ENCODE data around the gene KCNAB1.

Gene KCNAB1

DNA sequence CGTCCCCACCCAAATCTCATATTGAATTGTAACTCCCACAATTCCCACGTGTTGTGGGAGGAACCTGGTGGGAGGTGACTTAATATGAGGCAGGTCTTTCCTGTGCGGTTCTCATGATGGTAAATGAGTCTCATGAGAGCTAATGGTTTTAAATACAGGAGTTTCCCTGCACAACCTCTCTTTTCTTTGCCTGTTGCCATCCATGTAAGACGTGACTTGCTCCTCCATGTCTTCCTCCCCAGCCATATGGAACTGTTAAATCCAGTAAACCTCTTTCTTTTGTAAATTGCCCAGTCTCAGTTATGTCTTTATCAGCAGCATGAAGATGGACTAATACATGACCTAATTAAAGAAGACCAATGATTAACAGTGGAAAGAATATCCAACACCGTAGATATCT, 377.9 kb downstream of the KCNAB1 start:
- no peaks in the 10 kb centered on the region for H3K27me3 ChIP-seq (ENCODE audit: control insufficient read depth, insufficient read depth, low read length)
- H3K4me3 ChIP-seq (ENCODE audit: low read depth, low read length), result no peak overlapping the region
- no peaks in the 10 kb centered on the region for H3K36me3 ChIP-seq (ENCODE audit: control insufficient read depth, insufficient read depth, low read length)
- no peaks in the 10 kb centered on the region for H3K4me1 ChIP-seq (ENCODE audit: control insufficient read depth, insufficient read depth, low read length)
- no peak overlapping the region for H3K9ac ChIP-seq (ENCODE audit: low read depth, low read length)
- H3K9me3 ChIP-seq (ENCODE audit: control insufficient read depth, insufficient read depth, low read length), result no peaks in the 10 kb centered on the region

DNA sequence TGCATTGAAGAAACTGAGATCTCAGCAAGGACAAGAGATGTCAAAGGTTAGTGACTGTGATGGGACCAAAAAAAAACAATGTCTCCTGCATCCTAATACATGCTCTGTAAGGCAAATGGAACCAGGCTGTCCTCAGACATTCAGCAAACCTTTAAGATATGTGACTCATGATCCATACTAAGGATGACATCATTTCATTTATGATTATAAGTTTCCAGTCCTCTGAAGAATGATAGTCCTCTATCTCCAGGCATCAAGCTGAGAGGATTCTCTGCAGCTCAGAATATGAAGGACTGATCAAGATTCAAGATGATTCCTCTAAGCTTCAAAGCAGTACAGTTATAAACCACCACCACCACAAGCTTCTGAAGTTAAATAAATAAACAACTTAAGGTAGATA, 386.9 kb downstream of the KCNAB1 start:
- H3K9me3 ChIP-seq (ENCODE audit: control insufficient read depth, insufficient read depth, low read length), result no peaks in the 10 kb centered on the region
- H3K9ac ChIP-seq (ENCODE audit: low read depth, low read length), result no peak overlapping the region
- no peaks in the 10 kb centered on the region for H3K36me3 ChIP-seq (ENCODE audit: control insufficient read depth, insufficient read depth, low read length)

DNA sequence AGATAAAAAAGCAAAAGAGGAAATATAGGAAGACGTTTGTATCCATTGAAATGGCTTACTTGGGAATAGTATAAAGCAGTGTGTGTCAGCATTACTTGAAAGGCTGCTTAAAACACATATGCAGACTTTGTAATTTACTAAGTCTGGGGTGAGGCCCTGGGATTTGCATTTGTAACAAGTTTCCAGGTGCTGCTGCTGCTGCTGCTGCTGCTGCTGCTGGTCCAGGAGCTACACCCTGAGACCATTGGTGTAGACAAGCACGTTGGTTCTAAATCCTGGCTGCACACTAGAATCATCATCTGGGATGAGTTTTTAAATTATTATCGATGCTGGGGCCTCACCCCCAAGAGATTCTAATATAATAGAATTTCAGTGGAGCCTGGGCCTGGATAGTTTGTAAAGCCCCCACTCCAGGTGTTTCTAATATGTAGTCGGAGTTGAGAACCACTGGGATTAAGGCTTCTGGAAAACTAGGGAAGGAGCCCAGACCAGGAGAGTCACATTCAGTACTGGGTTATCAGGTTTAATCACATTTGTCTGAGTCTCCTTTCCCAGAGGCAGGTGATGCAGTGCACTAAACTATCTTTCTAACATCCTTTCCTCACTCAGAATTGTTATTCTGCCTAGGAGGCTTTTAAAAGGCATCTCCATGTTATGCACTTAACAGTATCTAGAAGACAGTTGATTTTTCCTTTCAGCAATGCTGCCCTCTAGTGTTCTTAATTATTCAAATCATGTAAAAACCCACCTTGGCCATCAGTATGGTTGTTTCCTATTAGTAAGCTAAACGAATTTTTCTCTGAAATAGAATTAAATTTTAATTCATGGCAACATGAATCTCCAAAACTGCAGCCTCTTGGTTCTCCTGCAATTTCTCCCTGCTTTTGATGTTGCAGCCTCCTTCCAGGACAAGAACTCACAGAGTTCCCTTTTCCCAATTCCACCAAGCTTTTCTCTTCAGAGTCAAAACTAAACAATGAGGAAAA, 389.1 kb downstream of the KCNAB1 start:
- H3K36me3 ChIP-seq (ENCODE audit: control insufficient read depth, insufficient read depth, low read length), result no peaks in the 10 kb centered on the region
- no peaks in the 10 kb centered on the region for H3K27me3 ChIP-seq (ENCODE audit: control insufficient read depth, insufficient read depth, low read length)
- H3K9me3 ChIP-seq (ENCODE audit: control insufficient read depth, insufficient read depth, low read length), result no peaks in the 10 kb centered on the region
- H3K9ac ChIP-seq (ENCODE audit: low read depth, low read length), result no peak overlapping the region
- H3K4me1 ChIP-seq (ENCODE audit: control insufficient read depth, insufficient read depth, low read length), result no peaks in the 10 kb centered on the region
- H3K4me3 ChIP-seq (ENCODE audit: low read depth, low read length), result no peak overlapping the region

More for the DNA sequence above, 386.9 kb downstream of the KCNAB1 start:
- Histone ChIP-seq H3K4me3 (ENCODE audit: low read depth, low read length) (no peak overlapping the region), H3K4me1 (ENCODE audit: control insufficient read depth, insufficient read depth, low read length) (no peaks in the 10 kb centered on the region), H3K27me3 (ENCODE audit: control insufficient read depth, insufficient read depth, low read length) (no peaks in the 10 kb centered on the region)

- Histone ChIP-seq H3K9me3 (ENCODE audit: control insufficient read depth, insufficient read depth, low read length) (no peaks in the 10 kb centered on the region), H3K36me3 (ENCODE audit: control insufficient read depth, insufficient read depth, low read length) (no peaks in the 10 kb centered on the region), H3K9ac (ENCODE audit: low read depth, low read length) (no peak overlapping the region), H3K27me3 (ENCODE audit: control insufficient read depth, insufficient read depth, low read length) (no peaks in the 10 kb centered on the region), H3K4me1 (ENCODE audit: control insufficient read depth, insufficient read depth, low read length) (no peaks in the 10 kb centered on the region), H3K4me3 (ENCODE audit: low read depth, low read length) (no peak overlapping the region)
Observed at GRCh38 chr3:156511987-156512677, 391.8 kb downstream of the KCNAB1 start.

DNA sequence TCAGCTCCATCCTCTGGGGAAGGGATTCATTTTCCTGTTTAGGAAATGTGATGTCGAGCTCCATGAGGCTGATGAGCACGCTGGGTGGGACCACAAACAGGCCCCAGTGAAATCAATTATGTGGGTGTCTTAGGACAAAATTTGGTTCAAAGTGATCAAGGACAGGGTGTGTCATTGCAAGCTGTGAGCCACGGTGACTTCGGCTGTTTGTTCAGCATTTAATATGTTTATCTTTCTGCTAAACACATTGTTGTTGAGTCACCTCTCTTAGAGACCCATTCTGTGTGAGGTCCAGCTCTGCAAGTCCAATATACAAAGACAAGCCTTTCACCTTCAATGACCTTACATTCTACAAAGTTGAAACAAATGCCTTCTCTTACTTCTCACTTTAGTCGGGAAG, 393.2 kb downstream of the KCNAB1 start:
- no peaks in the 10 kb centered on the region for H3K4me1 ChIP-seq (ENCODE audit: control insufficient read depth, insufficient read depth, low read length)
- no peaks in the 10 kb centered on the region for H3K9me3 ChIP-seq (ENCODE audit: control insufficient read depth, insufficient read depth, low read length)
- no peak overlapping the region for H3K4me3 ChIP-seq (ENCODE audit: low read depth, low read length)
- H3K9ac ChIP-seq (ENCODE audit: low read depth, low read length), result no peak overlapping the region
- no peaks in the 10 kb centered on the region for H3K27me3 ChIP-seq (ENCODE audit: control insufficient read depth, insufficient read depth, low read length)
- H3K36me3 ChIP-seq (ENCODE audit: control insufficient read depth, insufficient read depth, low read length), result no peaks in the 10 kb centered on the region

GRCh38 chr3:156516284-156516683, 395.9 kb downstream of the KCNAB1 start:
- no peaks in the 10 kb centered on the region for H3K36me3 ChIP-seq (ENCODE audit: control insufficient read depth, insufficient read depth, low read length)
- no peaks in the 10 kb centered on the region for H3K4me1 ChIP-seq (ENCODE audit: control insufficient read depth, insufficient read depth, low read length)
- no peaks in the 10 kb centered on the region for H3K9me3 ChIP-seq (ENCODE audit: control insufficient read depth, insufficient read depth, low read length)
- no peak overlapping the region for H3K9ac ChIP-seq (ENCODE audit: low read depth, low read length)
- no peak overlapping the region for H3K4me3 ChIP-seq (ENCODE audit: low read depth, low read length)
- no peaks in the 10 kb centered on the region for H3K27me3 ChIP-seq (ENCODE audit: control insufficient read depth, insufficient read depth, low read length)

DNA sequence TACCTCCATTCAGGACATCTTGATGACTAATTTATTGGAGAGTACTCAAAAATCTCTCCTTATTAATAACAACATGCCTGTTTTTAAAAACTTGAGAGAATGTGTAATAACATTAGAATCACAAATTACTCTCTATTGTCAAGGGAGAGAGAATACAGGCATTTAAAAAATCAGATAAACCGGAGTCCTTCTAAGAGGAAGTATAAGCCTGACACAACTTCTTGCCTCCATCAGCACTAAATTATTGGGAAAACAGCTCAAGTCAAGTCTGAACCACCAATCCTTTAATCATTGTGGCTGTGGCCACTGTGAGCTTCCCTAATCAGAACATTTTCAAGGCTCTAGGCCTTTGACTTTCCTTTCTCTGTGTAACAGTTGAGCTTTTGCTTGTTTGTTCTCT, 396.6 kb downstream of the KCNAB1 start:
- H3K9ac ChIP-seq (ENCODE audit: low read depth, low read length), result no peak overlapping the region
- no peak overlapping the region for H3K4me3 ChIP-seq (ENCODE audit: low read depth, low read length)
- H3K4me1 ChIP-seq (ENCODE audit: control insufficient read depth, insufficient read depth, low read length), result no peaks in the 10 kb centered on the region
- no peaks in the 10 kb centered on the region for H3K27me3 ChIP-seq (ENCODE audit: control insufficient read depth, insufficient read depth, low read length)
- H3K9me3 ChIP-seq (ENCODE audit: control insufficient read depth, insufficient read depth, low read length), result no peaks in the 10 kb centered on the region
- no peaks in the 10 kb centered on the region for H3K36me3 ChIP-seq (ENCODE audit: control insufficient read depth, insufficient read depth, low read length)

DNA sequence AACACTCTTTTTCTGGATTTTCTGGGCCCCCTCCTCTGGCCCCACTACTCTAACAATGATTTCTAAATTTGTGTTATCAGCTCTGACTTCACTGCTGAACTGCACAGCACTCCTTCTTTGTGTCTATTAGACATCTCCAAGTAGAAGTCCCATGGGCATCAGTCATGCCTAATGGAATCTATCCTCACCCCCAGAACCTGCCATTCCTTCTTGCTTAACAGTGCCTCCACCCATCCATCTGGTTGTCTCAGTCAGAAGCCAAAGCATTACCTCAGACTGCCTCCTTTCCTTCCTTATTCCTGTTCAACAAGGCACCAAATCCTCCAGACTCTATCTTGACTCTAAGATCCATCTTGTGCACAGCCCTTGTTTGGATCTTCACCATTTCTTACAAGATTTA, 398.3 kb downstream of the KCNAB1 start:
- no peak overlapping the region for H3K4me3 ChIP-seq (ENCODE audit: low read depth, low read length)
- H3K9me3 ChIP-seq (ENCODE audit: control insufficient read depth, insufficient read depth, low read length), result no peaks in the 10 kb centered on the region
- no peaks in the 10 kb centered on the region for H3K36me3 ChIP-seq (ENCODE audit: control insufficient read depth, insufficient read depth, low read length)
- no peak overlapping the region for H3K9ac ChIP-seq (ENCODE audit: low read depth, low read length)
- H3K4me1 ChIP-seq (ENCODE audit: control insufficient read depth, insufficient read depth, low read length), result no peaks in the 10 kb centered on the region
- H3K27me3 ChIP-seq (ENCODE audit: control insufficient read depth, insufficient read depth, low read length), result no peaks in the 10 kb centered on the region

DNA sequence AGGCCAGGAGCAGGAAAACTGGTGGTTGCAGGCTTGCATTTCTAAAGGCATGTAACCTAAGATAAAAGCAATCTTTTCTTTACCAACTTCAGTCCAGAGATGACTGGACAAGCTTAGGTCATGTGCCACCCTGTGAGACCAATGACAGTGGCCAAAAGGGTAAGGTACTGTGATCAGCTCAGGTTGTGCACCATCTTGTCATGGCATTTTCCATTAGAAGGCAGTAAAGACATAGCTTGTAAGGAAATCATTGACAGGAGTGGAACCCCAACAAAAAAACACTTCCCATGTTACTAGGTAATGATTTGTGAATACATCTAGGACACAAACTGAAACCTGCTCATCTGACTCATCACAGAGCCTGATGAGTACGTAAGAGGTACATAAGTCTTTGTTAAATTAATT, 399.4 kb downstream of the KCNAB1 start:
- Histone ChIP-seq H3K9me3 (ENCODE audit: control insufficient read depth, insufficient read depth, low read length) (no peaks in the 10 kb centered on the region), H3K4me3 (ENCODE audit: low read depth, low read length) (no peak overlapping the region), H3K27me3 (ENCODE audit: control insufficient read depth, insufficient read depth, low read length) (no peaks in the 10 kb centered on the region), H3K4me1 (ENCODE audit: control insufficient read depth, insufficient read depth, low read length) (no peaks in the 10 kb centered on the region), H3K9ac (ENCODE audit: low read depth, low read length) (no peak overlapping the region), H3K36me3 (ENCODE audit: control insufficient read depth, insufficient read depth, low read length) (no peaks in the 10 kb centered on the region)

- Histone ChIP-seq H3K4me3 (ENCODE audit: low read depth, low read length) (no peak overlapping the region), H3K36me3 (ENCODE audit: control insufficient read depth, insufficient read depth, low read length) (no peaks in the 10 kb centered on the region), H3K27me3 (ENCODE audit: control insufficient read depth, insufficient read depth, low read length) (no peaks in the 10 kb centered on the region), H3K9me3 (ENCODE audit: control insufficient read depth, insufficient read depth, low read length) (no peaks in the 10 kb centered on the region), H3K4me1 (ENCODE audit: control insufficient read depth, insufficient read depth, low read length) (no peaks in the 10 kb centered on the region), H3K9ac (ENCODE audit: low read depth, low read length) (no peak overlapping the region)
Observed at GRCh38 chr3:156522673-156523072, 402.3 kb downstream of the KCNAB1 start.

DNA sequence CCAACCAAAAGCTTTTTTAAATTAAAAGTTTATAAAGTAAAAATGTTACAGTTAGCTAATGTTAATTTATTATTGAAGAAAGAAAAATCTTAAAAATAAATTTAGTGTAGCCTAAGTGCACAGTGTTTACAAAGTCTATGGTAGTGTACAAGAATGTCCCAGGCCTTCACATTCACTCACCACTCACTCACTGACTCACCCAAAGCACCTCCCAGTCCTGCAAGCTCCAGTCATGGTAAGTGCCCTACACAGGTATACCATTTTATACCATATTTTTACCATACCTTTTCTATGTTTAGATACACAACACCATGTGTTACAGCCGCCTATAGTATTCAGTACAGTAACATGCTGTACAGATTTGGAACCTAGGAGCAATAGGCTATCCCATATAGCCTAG, 405.4 kb downstream of the KCNAB1 start:
- Histone ChIP-seq H3K4me1 (ENCODE audit: control insufficient read depth, insufficient read depth, low read length) (no peaks in the 10 kb centered on the region), H3K9ac (ENCODE audit: low read depth, low read length) (no peak overlapping the region), H3K9me3 (ENCODE audit: control insufficient read depth, insufficient read depth, low read length) (no peaks in the 10 kb centered on the region), H3K4me3 (ENCODE audit: low read depth, low read length) (no peak overlapping the region), H3K27me3 (ENCODE audit: control insufficient read depth, insufficient read depth, low read length) (no peaks in the 10 kb centered on the region), H3K36me3 (ENCODE audit: control insufficient read depth, insufficient read depth, low read length) (no peaks in the 10 kb centered on the region)

GRCh38 chr3:156527060-156527459, 406.7 kb downstream of the KCNAB1 start:
- no peaks in the 10 kb centered on the region for H3K27me3 ChIP-seq (ENCODE audit: control insufficient read depth, insufficient read depth, low read length)
- no peak overlapping the region for H3K9ac ChIP-seq (ENCODE audit: low read depth, low read length)
- no peaks in the 10 kb centered on the region for H3K36me3 ChIP-seq (ENCODE audit: control insufficient read depth, insufficient read depth, low read length)
- H3K9me3 ChIP-seq (ENCODE audit: control insufficient read depth, insufficient read depth, low read length), result no peaks in the 10 kb centered on the region
- no peak overlapping the region for H3K4me3 ChIP-seq (ENCODE audit: low read depth, low read length)
- H3K4me1 ChIP-seq (ENCODE audit: control insufficient read depth, insufficient read depth, low read length), result no peaks in the 10 kb centered on the region
